GM19025 (cell line): ENCODE measurements around the gene PTPRM.

Experiments
- ATAC-seq: cut with Tn5 transposase; IDR thresholded peaks from one replicate; pipeline ENCODE4 v1.9.1; 2021; ENCODE audit warnings: mild to moderate bottlenecking, low read depth, moderate library complexity; ENCODE audit not compliant: unreplicated experiment

PTPRM gene

GRCh38 chr18:7566244-7566566, 911 bp upstream of the PTPRM start:
- ATAC-seq, result no peak

- ATAC-seq, result peak; percentile 3
These were observed 634 bp downstream of the PTPRM start for GRCh38 chr18:7567474-7568425.

- no peak for ATAC-seq
These were observed 1.3 kb downstream of the PTPRM start for GRCh38 chr18:7568426-7568825.

GRCh38 chr18:7571626-7572025, 4.5 kb downstream of the PTPRM start:
- ATAC-seq, result no peak

- ATAC-seq, result no peak
These were observed 5.7 kb downstream of the PTPRM start for GRCh38 chr18:7572822-7573221.

- no peak for ATAC-seq
These were observed 8.4 kb downstream of the PTPRM start for GRCh38 chr18:7575465-7576028.

- ATAC-seq, result no peak
These were observed 9.0 kb downstream of the PTPRM start for GRCh38 chr18:7576077-7576476.

- no peak for ATAC-seq
These were observed 9.6 kb downstream of the PTPRM start for GRCh38 chr18:7576685-7577084.

- ATAC-seq, result no peak
These were observed 10.6 kb downstream of the PTPRM start for GRCh38 chr18:7577706-7578105.

GRCh38 chr18:7579176-7579917, 12.2 kb downstream of the PTPRM start:
- ATAC-seq, result no peak

- ATAC-seq, result no peak
These were observed 12.9 kb downstream of the PTPRM start for GRCh38 chr18:7579918-7580542.

- ATAC-seq, result no peak
These were observed 17.6 kb downstream of the PTPRM start for GRCh38 chr18:7584646-7585275.

GRCh38 chr18:7585276-7585670, 18.2 kb downstream of the PTPRM start:
- no peak for ATAC-seq

- ATAC-seq, result no peak
These were observed 19.3 kb downstream of the PTPRM start for GRCh38 chr18:7586379-7586778.

- no peak for ATAC-seq
These were observed 23.9 kb downstream of the PTPRM start for GRCh38 chr18:7590826-7591560.

GRCh38 chr18:7592305-7593071, 25.4 kb downstream of the PTPRM start:
- ATAC-seq, result no peak

GRCh38 chr18:7593218-7593819, 26.2 kb downstream of the PTPRM start:
- ATAC-seq, result no peak

GRCh38 chr18:7596147-7596546, 29.0 kb downstream of the PTPRM start:
- no peak for ATAC-seq

GRCh38 chr18:7597500-7597899, 30.4 kb downstream of the PTPRM start:
- ATAC-seq, result no peak
